Activated CD8-positive, alpha-beta T cell treated with anti-CD3 and anti-CD28 coated beads for 36 hours (primary cell): ENCODE data around the gene CBX7. TPM values are rescaled to one million over a fixed set of nuclear protein-coding genes. Genes with fewer than 3 reads are reported as not detected.
A peak's percentile ranks its signal among the peaks of the same experiment; 100 is the strongest.

Experiments
- ATAC-seq: fragments of 200-7000 bp; cut with Tn5 transposase; one replicate; pipeline ENCODE4 v1.10.0; 2021; ENCODE audit warnings: mild to moderate bottlenecking, moderate library complexity
- CTCF ChIA-PET: fragments of 350-600 bp; sonication (Branson Sonifier 250); formaldehyde crosslinking; loops from one replicate; lab custom pipeline; 2021; ENCODE audit warnings: antibody characterized with exemption; lab: Charles Lee
- POLR2A ChIA-PET: fragments of 350-600 bp; sonication (Branson Sonifier 250); formaldehyde crosslinking; loops from one replicate; lab custom pipeline; 2021; ENCODE audit warnings: antibody characterized with exemption; lab: Charles Lee
- DNase-seq: peaks from one replicate; pipeline ENCODE4 v3.0.0-alpha.2; 2020
- H3K27ac Mint-ChIP-seq: one replicate; pipeline ENCODE4 v1.8.0; 2021; ENCODE audit warnings: mild to moderate bottlenecking, mixed read lengths
- H3K27me3 Mint-ChIP-seq: one replicate; pipeline ENCODE4 v1.8.0; 2021; ENCODE audit warnings: mixed read lengths
- H3K36me3 Mint-ChIP-seq: one replicate; pipeline ENCODE4 v1.8.0; 2021; ENCODE audit warnings: low read depth, mixed read lengths
- H3K4me1 Mint-ChIP-seq: one replicate; pipeline ENCODE4 v1.8.0; 2021; ENCODE audit warnings: low read depth, mixed read lengths
- H3K4me3 Mint-ChIP-seq: one replicate; pipeline ENCODE4 v1.8.0; 2021; ENCODE audit warnings: mild to moderate bottlenecking, moderate library complexity, mixed read lengths
- H3K9me3 Mint-ChIP-seq: one replicate; pipeline ENCODE4 v1.8.0; 2021; ENCODE audit warnings: mixed read lengths
- CTCF ChIP-seq: fragments of 200-600 bp; IDR thresholded peaks from one replicate; pipeline ENCODE4 v1.8.0; 2022; ENCODE audit warnings: antibody characterized with exemption, mild to moderate bottlenecking
- intact Hi-C: fragments of 100-400 bp; cut with micrococcal nuclease; formaldehyde crosslinking; loops from one replicate; pipeline ENCODE4 v1.10.0; 2022
- total RNA-seq, 2 experiments: library from RNA; stranded (reverse); gene quantifications; one replicate each; pipeline ENCODE4 v1.2.3, GENCODE V29; 2021

Gene CBX7
- total RNA-seq, 2 experiments from 2014 or later: 23.6 to 25.0 TPM

DNA sequence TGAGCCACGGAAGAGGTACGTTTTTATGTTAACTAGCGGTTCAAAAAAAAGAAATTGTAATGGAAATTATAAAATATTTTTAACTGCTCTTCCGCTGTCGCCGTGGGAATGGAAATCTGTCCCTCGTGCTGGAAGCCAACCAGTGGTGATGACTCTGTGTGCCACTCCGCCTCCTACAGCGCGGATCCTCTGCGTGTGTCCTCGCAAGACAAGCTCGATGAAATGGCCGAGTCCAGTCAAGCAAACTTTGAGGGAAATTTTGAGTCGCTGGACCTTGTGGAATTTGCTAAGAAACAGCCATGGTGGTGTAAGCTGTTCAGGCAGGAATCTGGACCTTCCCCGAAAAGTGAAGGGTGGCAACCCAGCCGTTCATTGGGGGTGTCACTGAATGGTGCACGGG is 2.9 kb upstream of the CBX7 start:
- ChIA-PET CTCF (interaction anchor here (1.1 to 3.2 kb wide), 5 partner anchors 12 to 155 kb away, joined by 3 to 19 read pairs (median 9); no protein-coding TSS in a partner anchor), POLR2A (interaction anchor here (0.6 to 6.2 kb wide), 4 partner anchors 14 to 286 kb away, joined by 3 to 61 read pairs (median 4); partner anchors contain the start of gene RPL3)
- ATAC-seq (no peak), DNase-seq (no peak)
- no peak for TF ChIP-seq CTCF
- intact Hi-C loops: no loop called here
- Mint-ChIP-seq H3K4me1 (peaks cover 16% of the 10 kb centered on the region), H3K27ac (no peak overlapping the region), H3K4me3 (no peak overlapping the region), H3K9me3 (no peaks in the 10 kb centered on the region), H3K36me3 (no peaks in the 10 kb centered on the region), H3K27me3 (peaks cover 14% of the 10 kb centered on the region)

DNA sequence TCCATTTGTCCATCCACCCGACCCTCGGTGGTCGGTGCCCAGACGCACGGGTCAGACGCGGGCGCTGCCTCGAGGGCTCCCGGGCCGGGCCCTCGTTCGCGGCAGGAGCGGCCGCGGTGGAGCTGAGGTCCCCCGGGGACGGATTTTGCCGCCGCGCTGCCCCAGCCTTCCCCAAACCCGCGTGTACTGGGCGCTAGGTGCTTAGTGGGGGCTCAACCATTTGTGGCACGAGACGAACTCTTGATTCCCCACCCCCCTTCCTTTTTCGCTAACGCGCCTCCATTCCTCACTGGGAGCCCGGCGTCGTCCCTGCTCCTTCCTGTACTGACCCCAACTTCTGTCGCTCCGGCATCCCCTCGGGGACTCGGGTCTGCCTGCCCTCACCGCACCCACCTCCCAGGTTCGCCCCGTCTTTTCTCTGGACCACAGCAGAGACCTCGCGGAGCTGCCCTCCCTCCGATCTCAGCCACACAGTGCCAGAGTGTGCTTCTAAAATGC is 789 bp upstream of the CBX7 start:
- intact Hi-C loops: no loop called here
- Mint-ChIP-seq H3K27me3 (peaks cover 14% of the 10 kb centered on the region), H3K9me3 (no peaks in the 10 kb centered on the region), H3K4me1 (peaks cover 38% of the 10 kb centered on the region), H3K36me3 (peaks cover 2% of the 10 kb centered on the region), H3K27ac (peak overlapping the region; percentile 78), H3K4me3 (peak overlapping the region; percentile 74)
- DNase-seq (no peak), ATAC-seq (no peak)
- no peak for TF ChIP-seq CTCF
- ChIA-PET POLR2A (interaction anchor here (0.6 to 6.2 kb wide), 4 partner anchors 21 to 164 kb away, joined by 3 to 61 read pairs (median 3); partner anchors contain the start of gene RPL3), CTCF (interaction anchor here (1.2 to 1.3 kb wide), 4 partner anchors 10 to 156 kb away, joined by 3 to 5 read pairs (median 4); no protein-coding TSS in a partner anchor)

DNA sequence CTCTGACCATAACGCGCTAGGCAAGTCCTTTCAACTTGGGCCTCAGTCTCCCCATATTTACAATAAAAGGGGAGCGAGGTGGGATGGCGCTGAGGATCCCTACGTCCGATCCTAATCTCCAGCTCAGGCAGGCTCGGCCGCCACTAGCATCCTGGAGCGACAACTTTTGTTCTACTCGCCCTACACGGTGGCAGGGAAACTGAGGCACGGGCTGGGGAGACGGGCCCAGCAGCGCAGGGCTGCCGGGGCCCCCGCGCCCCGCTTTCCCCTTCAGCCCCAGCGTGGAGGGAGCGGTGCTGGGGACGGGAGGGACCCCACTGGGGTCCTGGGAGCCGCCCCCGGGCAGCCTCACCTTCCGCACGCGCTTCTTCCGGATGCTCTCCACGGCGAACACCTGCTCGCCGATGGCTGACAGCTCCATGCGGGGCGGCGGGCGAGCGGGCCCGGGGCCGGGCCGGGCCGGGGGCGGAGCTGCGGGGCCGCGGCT is 413 bp downstream of the CBX7 start:
- Mint-ChIP-seq H3K9me3 (no peaks in the 10 kb centered on the region), H3K27ac (peak overlapping the region; percentile 63), H3K36me3 (peaks cover 2% of the 10 kb centered on the region), H3K4me1 (peaks cover 44% of the 10 kb centered on the region), H3K4me3 (peak overlapping the region; percentile 68), H3K27me3 (peaks cover 14% of the 10 kb centered on the region)
- DNase-seq (no peak), ATAC-seq (no peak)
- TF ChIP-seq CTCF: no peak
- ChIA-PET POLR2A (interaction anchor here (0.9 to 6.2 kb wide), 4 partner anchors 22 to 280 kb away, joined by 3 to 61 read pairs (median 4); partner anchors contain the start of genes CBX6 and RPL3), CTCF (interaction anchor here (1.0 to 1.8 kb wide), 5 partner anchors 9 to 282 kb away, joined by 3 to 5 read pairs (median 4); no protein-coding TSS in a partner anchor)
- intact Hi-C loops: no loop called here

- H3K27ac Mint-ChIP-seq: peak overlapping the region; percentile 69
- DNase-seq: no peak
- H3K4me1 Mint-ChIP-seq: peaks cover 48% of the 10 kb centered on the region
- CTCF ChIA-PET: interaction anchor here (1.0 to 1.8 kb wide), 6 partner anchors 16 to 281 kb away, joined by 3 to 5 read pairs (median 4); no protein-coding TSS in a partner anchor
- H3K4me3 Mint-ChIP-seq: peak overlapping the region; percentile 68
- TF ChIP-seq CTCF: no peak
- intact Hi-C loops: no loop called here
- ATAC-seq: no peak
- H3K9me3 Mint-ChIP-seq: no peaks in the 10 kb centered on the region
- POLR2A ChIA-PET: interaction anchor here (1.3 to 6.2 kb wide), 3 partner anchors 21 to 166 kb away, joined by 3 to 61 read pairs (median 4); partner anchors contain the start of gene RPL3
- peaks cover 2% of the 10 kb centered on the region for H3K36me3 Mint-ChIP-seq
- peaks cover 14% of the 10 kb centered on the region for H3K27me3 Mint-ChIP-seq
Measured at GRCh38 chr22:39151329-39151975, 1.0 kb downstream of the CBX7 start.
